Prostate gland (tissue), 2 donors: ENCODE measurements around the gene PLOD2.

ENCODE experiments used
- CTCF ChIP-seq, 4 experiments: fragments of 200-600 bp in 2 of 4; fragments of 450-650 bp in 2 of 4; sonication (generic) in 2 of 4; IDR thresholded peaks; 1 replicate in 3 of 4; 2 replicates in 1 of 4; pipeline ENCODE4 v1.5.1; 2016 to 2019; ENCODE audit warnings: antibody characterized with exemption in 4 of 4, mild to moderate bottlenecking in 2 of 4, moderate library complexity in 2 of 4
- POLR2AphosphoS5 ChIP-seq: sonication (generic); formaldehyde crosslinking; IDR thresholded peaks from one replicate; pipeline ENCODE4 v1.6.1; 2017; ENCODE audit warnings: antibody characterized with exemption

GRCh38 chr3:146154316-146154715 lies 6.7 kb downstream of the PLOD2 start:
- TF ChIP-seq CTCF (IDR thresholded peaks at IDR 0.05) (no peak), POLR2AphosphoS5 (no peak)
